ENCODE data around the gene OXT. TPM values are rescaled to one million over a fixed set of nuclear protein-coding genes. Genes with fewer than 3 reads are reported as not detected.

OXT gene
- total and polyA plus RNA-seq, 2 of the 13 experiments (the other 11 are each of a cell fraction or from before 2014, with no cell fraction given) = not detected

GRCh38 chr20:3045042-3045815 lies 26.2 kb upstream of the OXT start (continued):
- TF ChIP-seq RAD51 (IDR thresholded peaks at IDR 0.05; ENCODE audit: borderline replicate concordance) (no peak), KDM1A (CRISPR knock-in tag; IDR thresholded peaks at IDR 0.05) (no peak), ZMAT5 (CRISPR knock-in tag; IDR thresholded peaks at IDR 0.05; ENCODE audit: borderline replicate concordance, low read depth) (no peak), FOXM1 (CRISPR knock-in tag; IDR thresholded peaks at IDR 0.05) (no peak), ZNF761 (CRISPR knock-in tag; conservative IDR thresholded peaks at IDR 0.05) (no peak), PCBP2 (optimal IDR thresholded peaks at IDR 0.05; ENCODE audit: low read depth, low read length, poor library complexity, severe bottlenecking) (peak; percentile 45), ZNF580 (CRISPR knock-in tag; IDR thresholded peaks at IDR 0.05; ENCODE audit: borderline replicate concordance, low read depth) (no peak), SIX4 (CRISPR knock-in tag; IDR thresholded peaks at IDR 0.05) (peak; percentile 9; the same call in 1 of the 2 replicates), SNAPC2 (CRISPR knock-in tag; IDR thresholded peaks at IDR 0.05) (peak; percentile 97; the same call in 1 of the 2 replicates), SMYD3 (CRISPR knock-in tag; IDR thresholded peaks at IDR 0.05) (peak; percentile 89), PRPF4 (IDR thresholded peaks at IDR 0.05; ENCODE audit: low read depth, low read length, poor library complexity, severe bottlenecking) (no peak), ZBTB34 (CRISPR knock-in tag; IDR thresholded peaks at IDR 0.05) (0 out of 2 replicates have a peak, but pooled peaks have one; percentile 72), HDAC6 (IDR thresholded peaks at IDR 0.05; ENCODE audit: low read depth, low read length) (no peak), SMARCC2 (IDR thresholded peaks at IDR 0.05) (no peak), ZNF263 (CRISPR knock-in tag; IDR thresholded peaks at IDR 0.05) (no peak; the same call in 1 of the 2 replicates), SAFB2 (CRISPR knock-in tag; IDR thresholded peaks at IDR 0.05; ENCODE audit: borderline replicate concordance, low read depth) (0 out of 2 replicates have a peak, but pooled peaks have one; percentile 5), IRF9 (CRISPR knock-in tag; IDR thresholded peaks at IDR 0.05; ENCODE audit: borderline replicate concordance) (no peak), ZNF678 (CRISPR knock-in tag; IDR thresholded peaks at IDR 0.05) (peak; percentile 59), THYN1 (CRISPR knock-in tag; IDR thresholded peaks at IDR 0.05; ENCODE audit: borderline replicate concordance, low read depth) (peak; percentile 99; the same call in 1 of the 2 replicates), KDM2A (CRISPR knock-in tag; IDR thresholded peaks at IDR 0.05; ENCODE audit: borderline replicate concordance, low read depth) (no peak), ZNF513 (CRISPR knock-in tag; conservative IDR thresholded peaks at IDR 0.05) (no peak), TP53 (CRISPR knock-in tag; conservative IDR thresholded peaks at IDR 0.05) (no peak), RAD21 (CRISPR knock-in tag; IDR thresholded peaks at IDR 0.05) (no peak), ZFP41 (CRISPR knock-in tag; IDR thresholded peaks at IDR 0.05; ENCODE audit: borderline replicate concordance) (no peak), ZNF296 (CRISPR knock-in tag; conservative IDR thresholded peaks at IDR 0.05) (no peak), DMAP1 (CRISPR knock-in tag; IDR thresholded peaks at IDR 0.05) (no peak), IRX3 (CRISPR knock-in tag; IDR thresholded peaks at IDR 0.05; ENCODE audit: borderline replicate concordance, low read depth) (0 out of 2 replicates have a peak, but pooled peaks have one; percentile 59)
